Stimulated activated CD4-positive, alpha-beta T cell treated with anti-CD3 and anti-CD28 coated beads, TNF-alpha, amount 100 ng/mL, for 4 hours (primary cell): Measurements from ENCODE around the gene SUPT3H.

Source experiments
- DNase-seq, 3 experiments: peaks; one replicate each; pipeline ENCODE4 v3.0.0-alpha.2; 2020; ENCODE audit warnings: low read depth in 3 of 3

Gene SUPT3H

GRCh38 chr6:45377554-45378333 lies at the start of gene SUPT3H:
TSS of gene SUPT3H (minus strand) at chr6:45377934.
- DNase-seq, result peak; percentile 83 to 93 (median 91)

GRCh38 chr6:45426251-45426650 lies 48.5 kb upstream of the SUPT3H start:
- no peak for DNase-seq

DNA sequence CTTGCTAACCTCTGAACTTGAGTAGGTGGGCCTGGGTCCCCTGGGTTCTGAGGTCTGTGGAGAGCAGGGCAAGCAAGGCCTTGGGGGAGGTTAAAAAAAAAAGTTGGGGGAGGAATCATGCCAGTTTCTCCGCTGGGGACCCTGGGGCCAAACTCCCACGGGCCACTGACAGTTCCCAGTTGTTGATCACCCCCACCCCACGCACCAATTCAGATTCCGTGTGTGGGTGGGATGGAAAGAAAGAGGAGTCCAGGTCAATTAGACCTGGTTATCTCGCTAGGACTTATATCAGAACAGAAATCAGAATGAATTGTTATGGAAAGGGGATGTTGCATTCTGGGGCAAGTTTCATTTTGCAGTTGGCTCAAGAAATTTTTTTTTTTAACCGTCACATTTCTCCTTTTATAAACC lies 46.7 kb upstream of the SUPT3H start:
- no peak for DNase-seq

DNA sequence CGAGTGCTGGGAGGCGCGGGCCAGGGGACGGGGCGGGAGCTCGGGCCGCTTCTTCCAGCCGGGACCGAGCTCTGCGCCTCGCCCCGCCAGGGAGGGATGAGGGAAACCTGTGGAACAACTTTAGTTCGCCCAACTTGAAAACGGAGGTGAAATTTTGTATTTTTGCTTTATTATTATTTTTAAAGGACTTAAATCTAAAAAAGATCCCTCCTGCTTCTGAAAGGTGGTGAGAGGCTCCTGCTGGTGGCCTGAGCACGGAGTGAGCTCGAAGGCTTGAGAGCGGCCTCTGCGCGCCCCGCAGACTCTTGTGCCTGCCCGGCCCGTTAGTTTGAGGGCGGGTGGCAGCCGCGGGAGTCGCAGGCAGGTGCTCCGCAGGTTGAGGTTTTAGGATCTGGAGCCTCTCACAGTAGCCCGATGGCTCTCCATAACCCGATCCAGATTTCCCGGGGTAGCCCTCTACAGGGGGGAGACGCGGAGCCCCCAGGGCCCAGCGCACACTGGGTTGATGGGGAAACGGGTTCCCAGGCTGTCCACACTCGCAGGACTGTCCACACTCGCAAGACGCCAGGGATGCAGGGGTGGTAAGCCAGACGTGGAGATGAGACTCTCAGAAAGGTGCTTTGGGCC lies 46.2 kb upstream of the SUPT3H start:
- DNase-seq, result no peak

DNA sequence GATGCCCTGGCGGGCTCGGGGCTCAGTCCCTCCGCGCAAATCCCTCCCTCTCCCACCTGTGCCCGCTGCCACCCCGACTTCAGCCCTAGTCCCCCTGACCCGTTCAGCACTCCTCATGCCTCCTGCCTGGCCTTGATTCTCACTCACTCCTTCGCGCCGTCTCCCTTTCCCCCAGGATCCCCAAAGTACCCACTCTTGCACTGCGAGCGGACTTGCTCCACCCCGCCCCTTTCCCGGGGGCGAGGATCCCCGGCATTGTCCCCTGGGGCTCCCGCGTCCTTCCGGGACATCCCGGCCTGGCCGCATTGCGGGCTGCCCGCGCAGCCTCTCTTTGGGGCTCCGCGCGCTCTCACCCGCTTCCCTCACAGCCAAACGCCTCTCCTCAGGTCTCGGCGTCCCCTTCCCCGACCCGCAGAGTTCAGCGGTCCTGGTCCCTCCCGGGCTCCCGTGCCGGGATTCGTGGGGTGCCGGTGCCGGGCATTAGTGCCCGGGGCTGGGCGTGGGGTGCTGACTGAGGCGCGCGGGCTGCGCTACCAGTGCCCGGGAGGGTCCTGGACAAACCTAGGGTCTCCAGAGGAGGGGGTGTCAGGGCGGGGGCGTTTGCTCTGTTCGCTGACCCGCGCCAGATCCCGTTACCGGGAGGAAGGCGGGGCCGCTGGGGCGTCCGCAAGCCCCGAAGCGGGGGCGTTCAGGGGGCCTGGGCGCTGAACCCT lies 45.5 kb upstream of the SUPT3H start:
- DNase-seq, result peak in 1 of 3 experiments; percentile 33

DNA sequence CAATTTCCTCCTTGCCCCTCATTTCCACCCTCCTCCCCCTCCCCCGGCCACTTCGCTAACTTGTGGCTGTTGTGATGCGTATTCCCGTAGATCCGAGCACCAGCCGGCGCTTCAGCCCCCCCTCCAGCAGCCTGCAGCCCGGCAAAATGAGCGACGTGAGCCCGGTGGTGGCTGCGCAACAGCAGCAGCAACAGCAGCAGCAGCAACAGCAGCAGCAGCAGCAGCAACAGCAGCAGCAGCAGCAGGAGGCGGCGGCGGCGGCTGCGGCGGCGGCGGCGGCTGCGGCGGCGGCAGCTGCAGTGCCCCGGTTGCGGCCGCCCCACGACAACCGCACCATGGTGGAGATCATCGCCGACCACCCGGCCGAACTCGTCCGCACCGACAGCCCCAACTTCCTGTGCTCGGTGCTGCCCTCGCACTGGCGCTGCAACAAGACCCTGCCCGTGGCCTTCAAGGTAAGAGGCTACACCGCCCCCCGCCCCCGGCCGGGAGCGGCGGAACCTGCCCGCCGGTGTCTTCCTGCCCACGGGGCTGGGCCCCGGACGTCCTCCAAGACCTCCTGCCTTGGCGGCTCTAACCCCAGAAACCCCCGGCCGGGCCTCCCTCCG lies 44.9 kb upstream of the SUPT3H start:
- DNase-seq, result peak in 2 of 3 experiments; percentile 26 to 36

DNA sequence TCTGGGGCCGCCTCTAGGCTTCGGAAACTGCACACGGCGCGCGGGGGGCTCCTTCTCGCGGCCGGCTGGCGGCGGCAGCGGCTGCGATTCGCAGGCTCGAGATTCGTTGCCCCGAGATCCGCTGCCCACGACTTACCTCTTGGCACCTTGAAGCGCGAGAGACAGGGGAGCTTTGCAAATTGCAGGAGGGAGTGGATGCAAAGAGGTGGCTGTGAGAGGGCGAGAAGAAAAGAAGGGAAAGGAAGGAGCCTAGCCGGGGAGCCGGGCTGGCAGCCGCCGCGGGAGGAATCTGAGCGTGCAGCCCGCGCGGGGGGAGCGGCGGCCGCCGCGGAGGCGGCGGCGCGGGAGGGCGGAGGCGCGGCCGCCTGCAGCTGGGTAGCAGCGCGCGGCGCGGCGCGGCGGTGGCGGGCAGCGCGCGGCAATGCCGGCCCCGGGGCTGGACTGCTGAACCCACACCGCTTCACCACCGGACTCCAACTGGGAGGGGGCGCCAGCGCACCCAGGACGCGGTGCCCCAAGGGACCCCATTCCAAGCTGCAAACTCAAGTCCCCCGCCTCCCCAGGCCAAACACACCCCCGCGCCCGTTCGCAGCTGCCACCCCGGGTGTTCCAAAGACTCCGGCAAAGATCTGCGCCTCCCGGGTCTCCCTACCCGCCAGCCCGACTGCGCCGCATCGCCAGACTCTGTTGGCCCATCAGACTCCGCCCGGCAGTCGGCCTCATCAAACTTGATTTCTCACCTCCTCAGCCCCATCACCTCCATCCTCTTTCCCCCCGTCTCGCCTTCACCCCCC lies 44.2 kb upstream of the SUPT3H start:
- peak in 2 of 3 experiments; percentile 18 to 28 for DNase-seq

- DNase-seq, result no peak
These were observed 43.4 kb upstream of the SUPT3H start for GRCh38 chr6:45420909-45421708.

- DNase-seq, result peak in 2 of 3 experiments; percentile 20 to 30
These were observed 42.6 kb upstream of the SUPT3H start for GRCh38 chr6:45420083-45420908.

GRCh38 chr6:45419571-45420082 lies 41.9 kb upstream of the SUPT3H start:
- DNase-seq, result peak in 2 of 3 experiments; percentile 31 to 46

DNA sequence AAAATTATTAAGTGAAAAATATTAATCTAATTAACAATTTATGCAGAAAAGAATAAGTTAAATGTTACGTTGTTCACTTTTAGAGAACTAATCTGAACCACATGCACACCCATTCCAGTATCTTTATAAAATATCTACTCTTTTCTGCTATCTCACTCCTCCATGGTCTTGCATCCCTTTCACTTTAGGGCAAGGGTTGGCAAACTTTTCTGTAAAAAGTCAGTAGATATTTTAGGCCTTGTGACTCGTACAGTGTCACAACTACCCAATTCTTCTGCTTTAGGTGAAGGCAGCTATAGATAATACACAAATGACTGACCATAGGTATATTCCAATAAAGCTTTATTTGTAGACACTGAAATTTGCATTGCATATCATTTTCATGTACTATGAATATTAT lies 39.7 kb upstream of the SUPT3H start:
- DNase-seq, result no peak

DNA sequence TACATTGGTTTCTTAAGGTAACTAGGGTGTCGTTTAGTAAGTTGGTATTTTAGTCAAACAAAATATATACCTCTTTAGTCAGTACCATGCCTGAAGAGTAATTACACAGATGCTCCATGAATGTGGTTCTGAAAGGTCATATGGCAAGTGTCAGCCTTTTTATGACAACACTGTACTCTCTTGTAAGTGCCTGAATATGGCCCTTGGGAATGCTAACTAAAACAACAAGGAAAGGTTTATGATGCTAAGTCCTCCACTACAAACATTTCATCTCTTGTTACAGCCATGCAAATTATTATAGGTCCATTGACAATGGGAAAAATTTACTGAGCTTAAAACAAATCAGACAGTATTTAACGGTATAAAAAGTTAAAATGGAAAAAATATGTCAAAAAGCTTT lies 39.0 kb upstream of the SUPT3H start:
- DNase-seq, result no peak

DNA sequence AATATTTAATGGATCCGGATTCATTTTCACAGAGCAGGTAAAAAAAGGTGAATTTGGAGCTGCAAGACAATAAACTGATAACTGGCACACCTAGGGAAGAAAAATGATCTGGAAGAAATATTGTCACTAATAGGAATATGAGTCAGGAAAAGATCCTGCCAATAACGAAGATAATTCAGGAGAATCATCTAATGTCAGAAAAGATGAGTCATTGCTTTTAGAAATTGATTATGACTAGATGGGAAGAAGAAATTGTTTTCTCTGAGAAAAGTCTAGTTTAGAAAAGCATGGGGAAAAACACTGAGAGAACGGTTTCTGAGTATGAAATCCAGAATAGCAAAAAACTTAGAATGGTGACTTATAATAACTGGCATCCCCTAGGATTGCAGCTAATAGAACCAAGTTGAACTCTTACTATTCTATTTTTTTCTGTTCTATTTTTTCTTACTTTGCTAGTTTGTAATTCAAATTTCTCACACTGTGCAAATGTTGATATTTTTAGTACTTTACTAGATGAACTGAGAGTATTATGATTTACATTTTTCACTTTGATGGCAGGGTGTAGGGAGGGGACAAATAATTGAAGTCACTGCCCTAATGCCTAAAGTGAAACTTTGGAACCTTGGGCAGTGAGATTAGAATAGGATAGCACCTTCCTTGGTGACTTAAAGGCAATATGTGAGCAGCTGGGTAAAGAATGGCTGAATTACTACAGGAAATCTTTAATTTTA lies 38.2 kb upstream of the SUPT3H start:
- no peak for DNase-seq

- no peak for DNase-seq
These were observed 37.6 kb upstream of the SUPT3H start for GRCh38 chr6:45415315-45415714.

- DNase-seq, result no peak
These were observed 34.2 kb upstream of the SUPT3H start for GRCh38 chr6:45411959-45412358.

DNA sequence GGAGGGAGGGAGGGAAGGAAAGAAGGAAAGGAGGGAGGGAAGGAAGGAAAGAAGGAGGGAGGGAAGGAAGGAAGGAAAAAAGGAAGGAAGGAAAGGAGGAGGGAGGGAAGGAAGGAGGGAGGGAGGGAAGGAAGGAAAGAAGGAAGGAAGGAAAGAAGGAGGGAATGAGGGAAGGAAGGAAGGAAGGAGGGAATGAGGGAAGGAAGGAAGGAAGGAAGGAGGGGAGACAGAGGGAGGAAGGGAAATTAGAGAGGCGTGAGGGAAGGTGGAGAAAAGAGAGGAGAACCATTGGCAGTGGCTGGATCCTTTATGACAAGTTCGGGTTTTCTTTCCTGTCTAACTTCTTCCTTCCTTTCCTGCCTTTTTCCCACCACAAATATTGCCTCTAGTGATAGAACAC lies 22.3 kb upstream of the SUPT3H start:
- DNase-seq, result no peak

- no peak for DNase-seq
These were observed 20.5 kb upstream of the SUPT3H start for GRCh38 chr6:45398075-45398813.

- DNase-seq, result no peak
These were observed 16.9 kb upstream of the SUPT3H start for GRCh38 chr6:45394586-45395095.
